Mesendoderm (in vitro differentiated cells): ENCODE data around the gene MAT2B.

ENCODE experiments used
- DNase-seq: peaks from one replicate; pipeline ENCODE4 v3.0.0; 2013
- H2AK5ac ChIP-seq: 2 replicates; pipeline ENCODE4 v1.6.1; 2013; ENCODE audit warnings: low read length, inconsistent platforms
- H2BK120ac ChIP-seq: 2 replicates; pipeline ENCODE4 v1.6.1; 2013; ENCODE audit warnings: low read depth, mild to moderate bottlenecking, low read length, moderate library complexity, mixed read lengths
- H2BK15ac ChIP-seq: replicated peaks from 2 replicates; pipeline ENCODE4 v1.6.1; 2013; ENCODE audit warnings: low read depth, mild to moderate bottlenecking, moderate library complexity
- H2BK5ac ChIP-seq: 2 replicates; pipeline ENCODE4 v1.6.1; 2013; ENCODE audit warnings: low read length, inconsistent platforms
- H3K18ac ChIP-seq: 2 replicates; pipeline ENCODE4 v1.6.1; 2013; ENCODE audit warnings: mild to moderate bottlenecking, low read length, mixed read lengths
- H3K23ac ChIP-seq: one replicate; pipeline ENCODE4 v1.6.1; 2013; ENCODE audit warnings: low read length
- H3K27ac ChIP-seq: 2 replicates; pipeline ENCODE4 v1.5.1; 2013; ENCODE audit warnings: low read depth, mild to moderate bottlenecking, inconsistent platforms, low read length, moderate library complexity
- H3K27me3 ChIP-seq: 2 replicates; pipeline ENCODE4 v1.6.1; 2013; ENCODE audit warnings: low read length, control low read depth, mild to moderate bottlenecking, inconsistent platforms; ENCODE audit not compliant: insufficient read depth, poor library complexity
- H3K36me3 ChIP-seq: 2 replicates; pipeline ENCODE4 v1.6.1; 2013; ENCODE audit warnings: low read length, inconsistent platforms; ENCODE audit not compliant: control insufficient read depth, insufficient read depth
- H3K4ac ChIP-seq: one replicate; pipeline ENCODE4 v1.6.1; 2013; ENCODE audit warnings: low read depth, mild to moderate bottlenecking, low read length, moderate library complexity
- H3K4me1 ChIP-seq: 2 replicates; pipeline ENCODE4 v1.6.1; 2013; ENCODE audit warnings: low read depth, low read length, inconsistent platforms; ENCODE audit not compliant: control insufficient read depth
- H3K4me2 ChIP-seq: 2 replicates; pipeline ENCODE4 v1.6.1; 2013; ENCODE audit warnings: low read length
- H3K4me3 ChIP-seq: 2 replicates; pipeline ENCODE4 v1.5.1; 2013; ENCODE audit warnings: mild to moderate bottlenecking, low read length
- H3K56ac ChIP-seq: one replicate; pipeline ENCODE4 v1.6.1; 2013; ENCODE audit warnings: low read length
- H3K79me1 ChIP-seq: 2 replicates; pipeline ENCODE4 v1.6.1; 2013; ENCODE audit warnings: low read length, inconsistent platforms
- H3K79me2 ChIP-seq: 2 replicates; pipeline ENCODE4 v1.6.1; 2013; ENCODE audit warnings: mild to moderate bottlenecking, low read length; ENCODE audit not compliant: control insufficient read depth, insufficient read depth
- H3K9ac ChIP-seq: 2 replicates; pipeline ENCODE4 v1.6.1; 2013; ENCODE audit warnings: low read length, inconsistent platforms
- H4K5ac ChIP-seq: one replicate; pipeline ENCODE4 v1.6.1; 2013; ENCODE audit warnings: low read length
- H4K8ac ChIP-seq: one replicate; pipeline ENCODE4 v1.6.1; 2013; ENCODE audit warnings: low read depth, mild to moderate bottlenecking, control low read depth, low read length, moderate library complexity
- whole genome bisulfite sequencing: extraction: QIAGEN DNeasy Blood & Tissue Kit; methylation state at CpG from one replicate; pipeline ENCODE4 v1.1.7; 2013; ENCODE audit warnings: low lambda C conversion rate, missing lambda C conversion rate; ENCODE audit not compliant: insufficient coverage; ENCODE audit errors: extremely low coverage; 5-methylcytosine and 5-hydroxymethylcytosine counted together

The MAT2B gene

DNA sequence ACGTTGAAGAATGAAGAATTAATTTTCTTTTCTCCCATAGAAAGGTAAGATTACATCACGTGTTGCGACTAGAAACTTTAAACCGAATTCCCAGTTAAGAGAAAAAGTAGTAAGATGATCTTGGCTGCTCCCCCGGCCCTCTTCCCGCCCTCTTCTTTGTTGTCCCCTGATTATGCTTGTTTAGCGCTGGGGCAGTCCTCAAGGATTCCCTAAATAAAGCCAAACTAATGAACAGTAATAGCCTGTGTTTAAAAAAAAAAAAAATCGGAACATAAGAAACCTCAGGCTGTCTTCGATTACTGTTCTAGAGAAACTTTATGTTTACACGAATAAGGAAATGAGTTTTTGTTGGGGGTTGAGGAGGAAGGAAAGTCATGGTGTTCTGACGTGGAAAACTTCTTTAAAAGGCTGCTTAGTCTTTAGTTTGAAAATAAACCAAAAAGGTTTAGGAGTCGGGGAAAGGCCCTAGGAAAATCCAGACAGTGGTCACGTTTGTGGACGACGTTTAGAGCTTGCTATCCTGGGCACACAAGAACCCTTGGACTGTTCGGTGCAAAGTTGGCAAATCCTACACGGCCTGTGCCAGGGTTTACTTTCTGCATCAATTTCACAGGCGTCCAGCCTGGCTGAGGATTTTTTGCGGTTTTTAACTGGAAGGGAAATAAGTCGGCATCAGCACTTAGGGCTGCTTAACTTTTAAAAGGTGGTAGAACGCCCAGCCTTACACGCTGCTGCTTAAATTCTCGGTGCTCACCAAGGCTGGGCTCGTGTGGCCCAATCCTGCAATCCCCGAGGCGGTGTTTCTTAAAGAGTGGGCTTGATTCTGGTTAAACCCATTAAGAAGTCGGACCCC, 1.1 kb upstream of the MAT2B start:
- Histone ChIP-seq H3K4ac (peak overlapping the region; percentile 88), H3K79me1 (no peaks in the 10 kb centered on the region), H2BK120ac (no peak overlapping the region), H3K4me1 (no peaks in the 10 kb centered on the region), H3K4me3 (peak overlapping the region; percentile 70), H3K18ac (peak overlapping the region; percentile 80), H3K9ac (peak overlapping the region; percentile 91), H4K5ac (peak overlapping the region; percentile 14), H3K36me3 (no peaks in the 10 kb centered on the region), H2BK5ac (peak overlapping the region; percentile 89), H3K79me2 (peaks cover 36% of the 10 kb centered on the region), H2BK15ac (peak overlapping the region; percentile 74), H3K4me2 (peak overlapping the region; percentile 96), H3K56ac (peak overlapping the region; percentile 91), H3K27ac (peak overlapping the region; percentile 72), H2AK5ac (no peak overlapping the region), H4K8ac (peak overlapping the region; percentile 98), H3K23ac (no peak overlapping the region), H3K27me3 (no peaks in the 10 kb centered on the region)
- WGBS: no CpG with 5 or more reads among the region's 27 CpGs
- DNase-seq: peak; percentile 69

DNA sequence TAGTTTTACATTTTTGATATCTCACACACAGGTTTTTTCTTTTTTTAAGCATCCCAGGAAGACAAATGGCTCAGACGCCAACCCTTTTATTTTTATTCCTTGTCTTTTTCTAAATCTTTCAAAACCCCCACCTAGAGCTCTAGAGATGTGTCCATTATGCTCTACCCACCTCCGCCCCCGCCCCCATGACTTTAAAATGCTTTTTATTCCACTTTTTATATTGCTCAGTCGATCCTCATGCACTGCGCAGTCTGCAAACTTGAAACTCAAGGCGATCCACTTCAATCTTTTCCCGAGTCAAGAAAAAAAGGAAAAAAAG, 411 bp upstream of the MAT2B start:
- Histone ChIP-seq H2BK5ac (no peak overlapping the region), H4K5ac (no peak overlapping the region), H4K8ac (no peak overlapping the region), H3K18ac (peak overlapping the region; percentile 65), H3K4me1 (no peaks in the 10 kb centered on the region), H3K36me3 (no peaks in the 10 kb centered on the region), H3K4me3 (peak overlapping the region; percentile 60), H2BK15ac (no peak overlapping the region), H2BK120ac (no peak overlapping the region), H2AK5ac (no peak overlapping the region), H3K4me2 (peak overlapping the region; percentile 33), H3K79me2 (peaks cover 40% of the 10 kb centered on the region), H3K4ac (no peak overlapping the region), H3K79me1 (no peaks in the 10 kb centered on the region), H3K27me3 (no peaks in the 10 kb centered on the region), H3K56ac (peak overlapping the region; percentile 89), H3K27ac (peak overlapping the region; percentile 68), H3K9ac (peak overlapping the region; percentile 91), H3K23ac (no peak overlapping the region)
- DNase-seq: no peak
- no CpG with 5 or more reads among the region's 7 CpGs for whole genome bisulfite sequencing

DNA sequence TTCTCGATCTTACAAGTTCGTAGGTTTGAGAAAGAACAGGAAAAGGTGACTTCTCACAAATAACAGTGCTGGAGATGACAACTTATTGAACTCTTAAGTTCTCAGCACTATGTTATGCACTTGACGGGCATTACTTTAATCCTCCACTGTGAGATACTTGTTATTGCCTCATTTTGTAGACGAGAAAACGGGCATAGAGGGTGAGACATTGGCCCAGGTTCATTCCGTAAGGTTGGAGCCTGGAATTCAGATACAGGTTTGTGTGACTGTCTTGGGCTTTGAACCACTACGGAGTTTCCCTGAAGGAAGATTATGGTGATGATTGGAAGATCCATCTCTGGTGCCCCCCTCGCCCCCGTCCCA, 657 bp downstream of the MAT2B start:
- Histone ChIP-seq H3K9ac (peak overlapping the region; percentile 66), H3K79me2 (peaks cover 44% of the 10 kb centered on the region), H4K8ac (no peak overlapping the region), H3K79me1 (no peaks in the 10 kb centered on the region), H3K27me3 (no peaks in the 10 kb centered on the region), H3K27ac (no peak overlapping the region), H3K36me3 (no peaks in the 10 kb centered on the region), H2BK120ac (no peak overlapping the region), H3K23ac (no peak overlapping the region), H3K4me2 (peak overlapping the region; percentile 47), H2BK15ac (no peak overlapping the region), H3K4ac (no peak overlapping the region), H2AK5ac (no peak overlapping the region), H3K56ac (peak overlapping the region; percentile 94), H3K4me3 (peak overlapping the region; percentile 42), H3K4me1 (no peaks in the 10 kb centered on the region), H2BK5ac (no peak overlapping the region), H3K18ac (no peak overlapping the region), H4K5ac (no peak overlapping the region)
- DNase-seq: no peak
- no CpG with 5 or more reads among the region's 9 CpGs for WGBS

DNA sequence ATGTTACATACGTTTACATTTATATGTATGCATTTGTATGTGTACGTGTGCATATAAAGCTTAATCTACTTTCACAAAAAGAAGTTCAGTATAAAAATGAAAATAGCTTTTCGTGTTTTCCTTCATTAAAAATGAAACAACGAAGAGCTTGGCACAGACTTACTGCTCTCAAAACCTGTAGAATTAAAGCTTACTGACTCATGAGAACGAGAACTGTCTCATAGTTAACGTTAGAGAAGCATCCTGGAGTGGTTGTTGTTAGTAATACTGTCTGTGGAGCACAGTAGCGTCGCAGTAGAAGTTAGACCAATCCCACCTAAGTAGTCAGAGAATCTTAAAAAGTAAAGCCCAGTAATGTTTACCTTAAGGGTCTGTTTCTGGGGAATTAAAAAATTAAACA, 1.3 kb downstream of the MAT2B start:
- H3K36me3 ChIP-seq: no peaks in the 10 kb centered on the region
- no peaks in the 10 kb centered on the region for H3K4me1 ChIP-seq
- H2BK5ac ChIP-seq: no peak overlapping the region
- no peaks in the 10 kb centered on the region for H3K79me1 ChIP-seq
- H3K4me2 ChIP-seq: peak overlapping the region; percentile 47
- H4K5ac ChIP-seq: no peak overlapping the region
- H3K79me2 ChIP-seq: peaks cover 50% of the 10 kb centered on the region
- DNase-seq: no peak
- no peak overlapping the region for H3K4me3 ChIP-seq
- H4K8ac ChIP-seq: no peak overlapping the region
- no peak overlapping the region for H2AK5ac ChIP-seq
- no peak overlapping the region for H3K18ac ChIP-seq
- no peak overlapping the region for H2BK15ac ChIP-seq
- H3K27ac ChIP-seq: no peak overlapping the region
- H3K23ac ChIP-seq: no peak overlapping the region
- no peaks in the 10 kb centered on the region for H3K27me3 ChIP-seq
- no CpG with 5 or more reads among the region's 8 CpGs for WGBS
- no peak overlapping the region for H3K4ac ChIP-seq
- no peak overlapping the region for H3K56ac ChIP-seq
- no peak overlapping the region for H2BK120ac ChIP-seq
- H3K9ac ChIP-seq: peak overlapping the region; percentile 66

DNA sequence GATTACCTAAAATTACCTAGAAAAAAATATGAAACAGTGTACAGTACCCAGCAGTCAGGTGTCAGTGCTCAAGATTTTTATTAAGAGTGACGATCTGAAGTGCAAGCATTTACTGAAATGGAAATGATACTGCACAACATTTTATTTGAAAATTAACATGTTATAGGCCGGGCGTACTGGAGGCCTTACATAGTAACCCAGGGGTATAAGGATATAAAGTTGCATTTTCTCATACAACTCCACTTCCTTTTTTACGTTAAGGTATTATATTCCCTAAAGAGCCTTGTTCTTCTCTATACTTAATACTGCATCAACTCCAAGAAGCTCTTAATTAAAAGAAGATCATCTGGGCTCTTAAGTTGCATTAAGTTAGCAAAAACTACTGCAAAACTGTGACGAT, 3.3 kb downstream of the MAT2B start:
- H4K5ac ChIP-seq: no peak overlapping the region
- H3K4me2 ChIP-seq: no peak overlapping the region
- no peak overlapping the region for H3K18ac ChIP-seq
- H3K36me3 ChIP-seq: no peaks in the 10 kb centered on the region
- H3K4me1 ChIP-seq: no peaks in the 10 kb centered on the region
- H3K79me1 ChIP-seq: peaks cover 3% of the 10 kb centered on the region
- no peaks in the 10 kb centered on the region for H3K27me3 ChIP-seq
- H3K27ac ChIP-seq: no peak overlapping the region
- no peak overlapping the region for H3K56ac ChIP-seq
- H2BK120ac ChIP-seq: no peak overlapping the region
- H3K23ac ChIP-seq: no peak overlapping the region
- no peak for DNase-seq
- no CpG with 5 or more reads among the region's 5 CpGs for WGBS
- no peak overlapping the region for H3K4me3 ChIP-seq
- H3K9ac ChIP-seq: no peak overlapping the region
- H2BK5ac ChIP-seq: no peak overlapping the region
- no peak overlapping the region for H4K8ac ChIP-seq
- no peak overlapping the region for H3K4ac ChIP-seq
- H2AK5ac ChIP-seq: no peak overlapping the region
- no peak overlapping the region for H2BK15ac ChIP-seq
- H3K79me2 ChIP-seq: peaks cover 56% of the 10 kb centered on the region
